Measurements from ENCODE around the gene PYGO1.
"Not testable (repeated sequence)": the region's sequence is repeated elsewhere in the genome, so short reads cannot be mapped to it uniquely, and the experiment has no call there.

Gene PYGO1

DNA sequence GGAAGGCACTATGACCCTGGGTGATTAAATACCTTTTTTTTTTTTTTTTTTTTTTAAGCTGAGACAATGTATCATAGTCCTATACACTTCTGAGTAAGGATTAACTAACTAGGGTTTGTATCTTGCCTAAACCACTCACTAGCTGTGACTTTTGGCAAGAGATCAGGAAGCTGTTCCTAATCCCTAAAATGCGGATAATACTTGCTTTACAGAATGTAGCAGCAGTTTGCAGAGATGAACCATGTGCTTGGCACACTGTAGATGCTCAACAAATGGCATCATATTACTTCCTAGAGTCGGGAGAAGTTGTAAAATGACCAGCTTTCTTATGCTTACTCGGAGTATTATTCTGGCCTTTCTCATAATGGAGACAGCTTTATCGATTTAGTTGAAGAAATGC is 25.6 kb upstream of the PYGO1 start:
- no peaks in the 10 kb centered on the region for H3K9me3 ChIP-seq (ENCODE audit: control insufficient read depth in 1 of 2, low read length in 2 of 2)
- peaks cover 0 to 3% of the 10 kb centered on the region in 2 donors for H3K27me3 ChIP-seq (ENCODE audit: control insufficient read depth in 1 of 2, insufficient read depth in 2 of 2, low read length in 2 of 2)
- H3K4me3 ChIP-seq (ENCODE audit: low read depth in 1 of 2, low read length in 2 of 2) = no peak overlapping the region
- no peak overlapping the region for H3K27ac ChIP-seq (ENCODE audit: low read depth, low read length)
- H3K36me3 ChIP-seq (ENCODE audit: control insufficient read depth in 1 of 2, insufficient read depth in 2 of 2, low read length in 2 of 2) = no peaks in the 10 kb centered on the region
- H3K9ac ChIP-seq (ENCODE audit: low read depth in 1 of 2, low read length in 2 of 2) = no peak overlapping the region
- H3K4me1 ChIP-seq (ENCODE audit: control insufficient read depth in 1 of 2, insufficient read depth in 2 of 2, low read length in 2 of 2) = no peaks in the 10 kb centered on the region

- Histone ChIP-seq H3K27ac (ENCODE audit: low read depth, low read length) (no peak overlapping the region), H3K27me3 (ENCODE audit: control insufficient read depth in 1 of 2, insufficient read depth in 2 of 2, low read length in 2 of 2) (no peaks in the 10 kb centered on the region), H3K9ac (ENCODE audit: low read depth in 1 of 2, low read length in 2 of 2) (no peak overlapping the region), H3K36me3 (ENCODE audit: control insufficient read depth in 1 of 2, insufficient read depth in 2 of 2, low read length in 2 of 2) (no peaks in the 10 kb centered on the region), H3K9me3 (ENCODE audit: control insufficient read depth in 1 of 2, low read length in 2 of 2) (no peaks in the 10 kb centered on the region), H3K4me3 (ENCODE audit: low read depth in 1 of 2, low read length in 2 of 2) (no peak overlapping the region), H3K4me1 (ENCODE audit: control insufficient read depth in 1 of 2, insufficient read depth in 2 of 2, low read length in 2 of 2) (no peaks in the 10 kb centered on the region)
These were observed 18.1 kb upstream of the PYGO1 start for GRCh38 chr15:55606214-55606613.

GRCh38 chr15:55601374-55601773 is 13.2 kb upstream of the PYGO1 start:
- no peaks in the 10 kb centered on the region for H3K36me3 ChIP-seq (ENCODE audit: control insufficient read depth in 1 of 2, insufficient read depth in 2 of 2, low read length in 2 of 2)
- no peaks in the 10 kb centered on the region for H3K4me1 ChIP-seq (ENCODE audit: control insufficient read depth in 1 of 2, insufficient read depth in 2 of 2, low read length in 2 of 2)
- no peak overlapping the region for H3K4me3 ChIP-seq (ENCODE audit: low read depth in 1 of 2, low read length in 2 of 2)
- no peaks in the 10 kb centered on the region for H3K27me3 ChIP-seq (ENCODE audit: control insufficient read depth in 1 of 2, insufficient read depth in 2 of 2, low read length in 2 of 2)
- no peak overlapping the region for H3K9ac ChIP-seq (ENCODE audit: low read depth in 1 of 2, low read length in 2 of 2)
- no peak overlapping the region for H3K27ac ChIP-seq (ENCODE audit: low read depth, low read length)
- no peaks in the 10 kb centered on the region for H3K9me3 ChIP-seq (ENCODE audit: control insufficient read depth in 1 of 2, low read length in 2 of 2)

DNA sequence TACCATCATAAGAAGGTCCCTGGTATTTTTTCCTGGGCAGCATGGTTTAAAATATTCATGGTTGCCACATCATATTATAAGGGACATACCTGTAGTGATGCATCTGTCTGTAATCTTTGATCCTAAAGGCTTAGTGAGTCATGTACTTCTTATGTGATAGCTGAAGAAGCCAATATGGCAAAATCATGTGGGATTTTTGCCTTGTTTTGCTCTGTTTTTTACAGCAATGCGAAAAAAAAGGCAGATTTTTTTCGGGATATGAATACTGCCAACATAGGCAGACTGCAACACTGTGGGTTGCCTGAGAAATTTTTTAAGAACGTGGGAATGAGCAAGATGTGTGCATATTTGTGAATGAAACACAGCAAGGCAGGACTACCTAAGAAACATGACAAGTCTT is 11.3 kb upstream of the PYGO1 start:
- H3K4me3 ChIP-seq (ENCODE audit: low read depth in 1 of 2, low read length in 2 of 2) = no peak overlapping the region
- no peak overlapping the region for H3K27ac ChIP-seq (ENCODE audit: low read depth, low read length)
- H3K27me3 ChIP-seq (ENCODE audit: control insufficient read depth in 1 of 2, insufficient read depth in 2 of 2, low read length in 2 of 2) = no peaks in the 10 kb centered on the region
- H3K9me3 ChIP-seq (ENCODE audit: control insufficient read depth in 1 of 2, low read length in 2 of 2) = no peaks in the 10 kb centered on the region
- no peak overlapping the region for H3K9ac ChIP-seq (ENCODE audit: low read depth in 1 of 2, low read length in 2 of 2)
- no peaks in the 10 kb centered on the region for H3K4me1 ChIP-seq (ENCODE audit: control insufficient read depth in 1 of 2, insufficient read depth in 2 of 2, low read length in 2 of 2)
- H3K36me3 ChIP-seq (ENCODE audit: control insufficient read depth in 1 of 2, insufficient read depth in 2 of 2, low read length in 2 of 2) = no peaks in the 10 kb centered on the region

DNA sequence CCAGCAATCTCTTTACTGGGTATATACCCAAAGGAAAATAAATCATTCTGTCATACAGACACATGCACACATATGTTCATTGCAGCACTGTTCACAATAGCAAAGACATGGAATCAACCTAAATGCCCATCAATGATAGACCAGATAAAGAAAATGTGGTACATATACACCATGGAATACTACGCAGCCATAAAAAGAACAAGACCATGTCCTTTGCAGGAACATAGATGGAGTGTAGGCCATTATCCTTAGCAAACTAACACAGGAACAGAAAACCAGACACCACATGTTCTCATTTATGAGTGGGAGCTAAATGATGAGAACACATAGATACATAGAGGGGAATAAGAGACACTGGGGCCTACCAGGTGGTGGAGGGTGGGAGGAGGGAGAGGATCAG is 4.9 kb upstream of the PYGO1 start:
- H3K4me1 ChIP-seq (ENCODE audit: control insufficient read depth in 1 of 2, insufficient read depth in 2 of 2, low read length in 2 of 2); H3K9me3 ChIP-seq (ENCODE audit: control insufficient read depth in 1 of 2, low read length in 2 of 2); H3K27ac ChIP-seq (ENCODE audit: low read depth, low read length); H3K9ac ChIP-seq (ENCODE audit: low read depth in 1 of 2, low read length in 2 of 2); H3K36me3 ChIP-seq (ENCODE audit: control insufficient read depth in 1 of 2, insufficient read depth in 2 of 2, low read length in 2 of 2); H3K4me3 ChIP-seq (ENCODE audit: low read depth in 1 of 2, low read length in 2 of 2): not testable (repeated sequence)
- H3K27me3 ChIP-seq (ENCODE audit: control insufficient read depth in 1 of 2, insufficient read depth in 2 of 2, low read length in 2 of 2) = peaks cover 10 to 12% of the 10 kb centered on the region in 2 donors

- Histone ChIP-seq H3K4me3 (ENCODE audit: low read depth in 1 of 2, low read length in 2 of 2) (no peak overlapping the region), H3K4me1 (ENCODE audit: control insufficient read depth in 1 of 2, insufficient read depth in 2 of 2, low read length in 2 of 2) (no peaks in the 10 kb centered on the region), H3K27ac (ENCODE audit: low read depth, low read length) (no peak overlapping the region), H3K9me3 (ENCODE audit: control insufficient read depth in 1 of 2, low read length in 2 of 2) (no peaks in the 10 kb centered on the region), H3K9ac (ENCODE audit: low read depth in 1 of 2, low read length in 2 of 2) (no peak overlapping the region), H3K36me3 (ENCODE audit: control insufficient read depth in 1 of 2, insufficient read depth in 2 of 2, low read length in 2 of 2) (no peaks in the 10 kb centered on the region), H3K27me3 (ENCODE audit: control insufficient read depth in 1 of 2, insufficient read depth in 2 of 2, low read length in 2 of 2) (peaks cover 24 to 30% of the 10 kb centered on the region in 2 donors)
These were observed 2.6 kb upstream of the PYGO1 start for GRCh38 chr15:55590788-55591187.

DNA sequence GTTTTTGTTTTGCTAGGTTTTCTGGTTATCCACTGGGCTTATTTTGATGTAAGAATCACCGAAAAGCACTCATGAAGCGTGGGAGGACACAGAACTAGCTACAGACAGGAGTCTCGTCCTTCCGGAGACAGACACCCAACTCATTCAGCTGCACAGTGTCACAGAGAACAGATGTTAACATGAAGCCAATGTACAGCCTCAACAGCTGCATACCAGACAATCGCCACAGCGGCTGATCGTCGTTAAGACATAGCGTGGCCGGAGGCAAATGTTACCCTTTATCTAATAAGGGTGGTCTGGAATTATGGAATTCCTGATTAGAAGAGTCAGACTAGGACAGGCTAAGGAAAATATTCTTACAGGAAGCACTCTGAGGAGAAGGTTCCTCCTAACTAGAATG is 1.1 kb upstream of the PYGO1 start:
- no peak overlapping the region for H3K9ac ChIP-seq (ENCODE audit: low read depth in 1 of 2, low read length in 2 of 2)
- no peaks in the 10 kb centered on the region for H3K9me3 ChIP-seq (ENCODE audit: control insufficient read depth in 1 of 2, low read length in 2 of 2)
- no peak overlapping the region for H3K27ac ChIP-seq (ENCODE audit: low read depth, low read length)
- no peaks in the 10 kb centered on the region for H3K4me1 ChIP-seq (ENCODE audit: control insufficient read depth in 1 of 2, insufficient read depth in 2 of 2, low read length in 2 of 2)
- peak overlapping the region in 1 of 2 donors; percentile 54 for H3K4me3 ChIP-seq (ENCODE audit: low read depth in 1 of 2, low read length in 2 of 2)
- peaks cover 33 to 39% of the 10 kb centered on the region in 2 donors for H3K27me3 ChIP-seq (ENCODE audit: control insufficient read depth in 1 of 2, insufficient read depth in 2 of 2, low read length in 2 of 2)
- H3K36me3 ChIP-seq (ENCODE audit: control insufficient read depth in 1 of 2, insufficient read depth in 2 of 2, low read length in 2 of 2) = no peaks in the 10 kb centered on the region

GRCh38 chr15:55588815-55589115 is 620 bp upstream of the PYGO1 start:
- peak overlapping the region; percentile 54 to 57 for H3K4me3 ChIP-seq (ENCODE audit: low read depth in 1 of 2, low read length in 2 of 2)
- H3K9me3 ChIP-seq (ENCODE audit: control insufficient read depth in 1 of 2, low read length in 2 of 2) = no peaks in the 10 kb centered on the region
- no peaks in the 10 kb centered on the region for H3K36me3 ChIP-seq (ENCODE audit: control insufficient read depth in 1 of 2, insufficient read depth in 2 of 2, low read length in 2 of 2)
- H3K27ac ChIP-seq (ENCODE audit: low read depth, low read length) = no peak overlapping the region
- H3K27me3 ChIP-seq (ENCODE audit: control insufficient read depth in 1 of 2, insufficient read depth in 2 of 2, low read length in 2 of 2) = peaks cover 37 to 40% of the 10 kb centered on the region in 2 donors
- peak overlapping the region in 1 of 2 donors; percentile 15 for H3K9ac ChIP-seq (ENCODE audit: low read depth in 1 of 2, low read length in 2 of 2)
- H3K4me1 ChIP-seq (ENCODE audit: control insufficient read depth in 1 of 2, insufficient read depth in 2 of 2, low read length in 2 of 2) = no peaks in the 10 kb centered on the region

- Histone ChIP-seq H3K27me3 (ENCODE audit: control insufficient read depth in 1 of 2, insufficient read depth in 2 of 2, low read length in 2 of 2) (peaks cover 37 to 40% of the 10 kb centered on the region in 2 donors), H3K9me3 (ENCODE audit: control insufficient read depth in 1 of 2, low read length in 2 of 2) (no peaks in the 10 kb centered on the region), H3K27ac (ENCODE audit: low read depth, low read length) (no peak overlapping the region), H3K4me1 (ENCODE audit: control insufficient read depth in 1 of 2, insufficient read depth in 2 of 2, low read length in 2 of 2) (no peaks in the 10 kb centered on the region), H3K36me3 (ENCODE audit: control insufficient read depth in 1 of 2, insufficient read depth in 2 of 2, low read length in 2 of 2) (no peaks in the 10 kb centered on the region), H3K9ac (ENCODE audit: low read depth in 1 of 2, low read length in 2 of 2) (no peak overlapping the region), H3K4me3 (ENCODE audit: low read depth in 1 of 2, low read length in 2 of 2) (peak overlapping the region; percentile 47 to 57)
These were observed 650 bp downstream of the PYGO1 start for GRCh38 chr15:55587321-55588069.

DNA sequence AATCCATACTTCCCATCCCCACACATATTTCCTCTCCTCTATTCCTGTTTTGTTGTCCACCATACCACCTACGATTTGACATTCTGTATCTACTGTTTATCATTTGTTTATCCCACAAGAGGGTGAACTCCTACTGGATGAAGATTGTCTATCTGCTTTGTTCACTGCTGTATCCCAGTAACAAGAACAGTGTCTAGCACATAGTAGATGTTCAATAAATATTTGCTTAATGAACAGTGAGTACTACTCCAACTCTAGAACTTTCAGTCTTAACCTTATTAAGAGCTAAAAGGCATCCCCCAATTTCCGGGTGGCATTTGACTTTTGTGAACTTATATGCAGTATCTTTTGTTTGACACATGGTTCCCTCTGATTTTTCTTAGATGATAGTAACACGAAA is 1.3 kb downstream of the PYGO1 start:
- H3K27me3 ChIP-seq (ENCODE audit: control insufficient read depth in 1 of 2, insufficient read depth in 2 of 2, low read length in 2 of 2) = peaks cover 37 to 40% of the 10 kb centered on the region in 2 donors
- no peaks in the 10 kb centered on the region for H3K9me3 ChIP-seq (ENCODE audit: control insufficient read depth in 1 of 2, low read length in 2 of 2)
- H3K4me3 ChIP-seq (ENCODE audit: low read depth in 1 of 2, low read length in 2 of 2) = peak overlapping the region in 1 of 2 donors; percentile 47
- no peak overlapping the region for H3K9ac ChIP-seq (ENCODE audit: low read depth in 1 of 2, low read length in 2 of 2)
- H3K27ac ChIP-seq (ENCODE audit: low read depth, low read length) = no peak overlapping the region
- no peaks in the 10 kb centered on the region for H3K4me1 ChIP-seq (ENCODE audit: control insufficient read depth in 1 of 2, insufficient read depth in 2 of 2, low read length in 2 of 2)
- no peaks in the 10 kb centered on the region for H3K36me3 ChIP-seq (ENCODE audit: control insufficient read depth in 1 of 2, insufficient read depth in 2 of 2, low read length in 2 of 2)

Data from duodenal mucosa (tissue), 2 donors.